ENCODE results near the gene TMEM50A.
"Not testable (repeated sequence)": the region's sequence is repeated elsewhere in the genome, so short reads cannot be mapped to it uniquely, and the experiment has no call there.

Gene TMEM50A

GRCh38 chr1:25322127-25322526, 16.0 kb upstream of the TMEM50A start:
- H3K9me2 ChIP-seq (replicated peaks; ENCODE audit: insufficient read depth, low read length); H3F3A ChIP-seq (ENCODE audit: insufficient read depth, low read length); H3K36me3 ChIP-seq (replicated peaks; ENCODE audit: insufficient read depth, low read length); H4K20me1 ChIP-seq (ENCODE audit: insufficient read depth, low read length); H2AFZ ChIP-seq (ENCODE audit: low read length); H3K4me3 ChIP-seq (ENCODE audit: low read length); H3K4me1 ChIP-seq (ENCODE audit: low read length); H3K9ac ChIP-seq (ENCODE audit: low read length); DNase-seq; H3K27me3 ChIP-seq (replicated peaks; ENCODE audit: insufficient read depth, low read length); H3K4me2 ChIP-seq (ENCODE audit: low read depth, low read length); H3K27ac ChIP-seq (ENCODE audit: low read length); H3K9me3 ChIP-seq (replicated peaks; ENCODE audit: insufficient read depth, low read length); H3K79me2 ChIP-seq (ENCODE audit: low read length): not testable (repeated sequence)

- H3K9me3 ChIP-seq (replicated peaks; ENCODE audit: insufficient read depth, low read length); H3K9me2 ChIP-seq (replicated peaks; ENCODE audit: insufficient read depth, low read length); H3F3A ChIP-seq (ENCODE audit: insufficient read depth, low read length); H2AFZ ChIP-seq (ENCODE audit: low read length); H3K36me3 ChIP-seq (replicated peaks; ENCODE audit: insufficient read depth, low read length); H3K4me1 ChIP-seq (ENCODE audit: low read length); H3K9ac ChIP-seq (ENCODE audit: low read length); DNase-seq; H3K79me2 ChIP-seq (ENCODE audit: low read length); H3K27me3 ChIP-seq (replicated peaks; ENCODE audit: insufficient read depth, low read length); H3K4me2 ChIP-seq (ENCODE audit: low read depth, low read length); H3K27ac ChIP-seq (ENCODE audit: low read length); H4K20me1 ChIP-seq (ENCODE audit: insufficient read depth, low read length); H3K4me3 ChIP-seq (ENCODE audit: low read length): not testable (repeated sequence)
Observed at GRCh38 chr1:25324407-25324806, 13.7 kb upstream of the TMEM50A start.

- DNase-seq; H3K36me3 ChIP-seq (replicated peaks; ENCODE audit: insufficient read depth, low read length); H3K27ac ChIP-seq (ENCODE audit: low read length); H3K27me3 ChIP-seq (replicated peaks; ENCODE audit: insufficient read depth, low read length); H4K20me1 ChIP-seq (ENCODE audit: insufficient read depth, low read length); H3K79me2 ChIP-seq (ENCODE audit: low read length); H2AFZ ChIP-seq (ENCODE audit: low read length); H3K9me3 ChIP-seq (replicated peaks; ENCODE audit: insufficient read depth, low read length); H3K4me1 ChIP-seq (ENCODE audit: low read length); H3K4me2 ChIP-seq (ENCODE audit: low read depth, low read length); H3K9me2 ChIP-seq (replicated peaks; ENCODE audit: insufficient read depth, low read length); H3K9ac ChIP-seq (ENCODE audit: low read length); H3K4me3 ChIP-seq (ENCODE audit: low read length); H3F3A ChIP-seq (ENCODE audit: insufficient read depth, low read length): not testable (repeated sequence)
Observed at GRCh38 chr1:25327864-25328790, 10.0 kb upstream of the TMEM50A start.

- not testable (repeated sequence) for H3K4me3 ChIP-seq (ENCODE audit: low read length); H3K4me1 ChIP-seq (ENCODE audit: low read length); H2AFZ ChIP-seq (ENCODE audit: low read length); H3K27me3 ChIP-seq (replicated peaks; ENCODE audit: insufficient read depth, low read length); H4K20me1 ChIP-seq (ENCODE audit: insufficient read depth, low read length); H3K9ac ChIP-seq (ENCODE audit: low read length); H3K27ac ChIP-seq (ENCODE audit: low read length); H3K9me3 ChIP-seq (replicated peaks; ENCODE audit: insufficient read depth, low read length); H3K4me2 ChIP-seq (ENCODE audit: low read depth, low read length); DNase-seq; H3F3A ChIP-seq (ENCODE audit: insufficient read depth, low read length); H3K36me3 ChIP-seq (replicated peaks; ENCODE audit: insufficient read depth, low read length); H3K79me2 ChIP-seq (ENCODE audit: low read length); H3K9me2 ChIP-seq (replicated peaks; ENCODE audit: insufficient read depth, low read length)
Observed at GRCh38 chr1:25328791-25329185, 9.3 kb upstream of the TMEM50A start.

GRCh38 chr1:25329336-25329735, 8.8 kb upstream of the TMEM50A start:
- DNase-seq; H3K4me2 ChIP-seq (ENCODE audit: low read depth, low read length); H2AFZ ChIP-seq (ENCODE audit: low read length); H3K36me3 ChIP-seq (replicated peaks; ENCODE audit: insufficient read depth, low read length); H3K4me3 ChIP-seq (ENCODE audit: low read length); H3K27ac ChIP-seq (ENCODE audit: low read length); H3K27me3 ChIP-seq (replicated peaks; ENCODE audit: insufficient read depth, low read length); H3F3A ChIP-seq (ENCODE audit: insufficient read depth, low read length); H4K20me1 ChIP-seq (ENCODE audit: insufficient read depth, low read length); H3K9me3 ChIP-seq (replicated peaks; ENCODE audit: insufficient read depth, low read length); H3K79me2 ChIP-seq (ENCODE audit: low read length); H3K4me1 ChIP-seq (ENCODE audit: low read length); H3K9ac ChIP-seq (ENCODE audit: low read length); H3K9me2 ChIP-seq (replicated peaks; ENCODE audit: insufficient read depth, low read length): not testable (repeated sequence)

- not testable (repeated sequence) for H3K4me2 ChIP-seq (ENCODE audit: low read depth, low read length); H3K9ac ChIP-seq (ENCODE audit: low read length); H3K36me3 ChIP-seq (replicated peaks; ENCODE audit: insufficient read depth, low read length); H3K9me2 ChIP-seq (replicated peaks; ENCODE audit: insufficient read depth, low read length); H4K20me1 ChIP-seq (ENCODE audit: insufficient read depth, low read length); H3K4me3 ChIP-seq (ENCODE audit: low read length); H3K27me3 ChIP-seq (replicated peaks; ENCODE audit: insufficient read depth, low read length); DNase-seq; H2AFZ ChIP-seq (ENCODE audit: low read length); H3K27ac ChIP-seq (ENCODE audit: low read length); H3K9me3 ChIP-seq (replicated peaks; ENCODE audit: insufficient read depth, low read length); H3F3A ChIP-seq (ENCODE audit: insufficient read depth, low read length); H3K79me2 ChIP-seq (ENCODE audit: low read length); H3K4me1 ChIP-seq (ENCODE audit: low read length)
Observed at GRCh38 chr1:25329950-25330349, 8.2 kb upstream of the TMEM50A start.

- H3K9me2 ChIP-seq (replicated peaks; ENCODE audit: insufficient read depth, low read length); H3K27ac ChIP-seq (ENCODE audit: low read length); H2AFZ ChIP-seq (ENCODE audit: low read length); H3K9ac ChIP-seq (ENCODE audit: low read length); H3K4me1 ChIP-seq (ENCODE audit: low read length); H3K9me3 ChIP-seq (replicated peaks; ENCODE audit: insufficient read depth, low read length); H3K36me3 ChIP-seq (replicated peaks; ENCODE audit: insufficient read depth, low read length); H4K20me1 ChIP-seq (ENCODE audit: insufficient read depth, low read length); DNase-seq; H3K27me3 ChIP-seq (replicated peaks; ENCODE audit: insufficient read depth, low read length): not testable (repeated sequence)
- peaks cover 36% of the 10 kb centered on the region for H3K79me2 ChIP-seq (ENCODE audit: low read length)
- peak overlapping the region; percentile 39; the same call in 1 of the 2 replicates for H3K4me2 ChIP-seq (ENCODE audit: low read depth, low read length)
- H3K4me3 ChIP-seq (ENCODE audit: low read length), result peak overlapping the region; percentile 55
- H3F3A ChIP-seq (ENCODE audit: insufficient read depth, low read length), result peaks cover 14% of the 10 kb centered on the region
Observed at GRCh38 chr1:25336922-25337354, 1.2 kb upstream of the TMEM50A start.
